Erythroblast (primary cell): Measurements from ENCODE around the gene SRGAP3.

Experiments used
- GATA1 ChIP-seq: IDR thresholded peaks from 2 replicates; pipeline ENCODE4 v1.6.1; 2011; ENCODE audit warnings: low read depth, mild to moderate bottlenecking, control low read depth, low read length, moderate library complexity
- POLR2A ChIP-seq: IDR thresholded peaks from 2 replicates; pipeline ENCODE4 v1.6.1; 2011; ENCODE audit warnings: mild to moderate bottlenecking, low read length

DNA sequence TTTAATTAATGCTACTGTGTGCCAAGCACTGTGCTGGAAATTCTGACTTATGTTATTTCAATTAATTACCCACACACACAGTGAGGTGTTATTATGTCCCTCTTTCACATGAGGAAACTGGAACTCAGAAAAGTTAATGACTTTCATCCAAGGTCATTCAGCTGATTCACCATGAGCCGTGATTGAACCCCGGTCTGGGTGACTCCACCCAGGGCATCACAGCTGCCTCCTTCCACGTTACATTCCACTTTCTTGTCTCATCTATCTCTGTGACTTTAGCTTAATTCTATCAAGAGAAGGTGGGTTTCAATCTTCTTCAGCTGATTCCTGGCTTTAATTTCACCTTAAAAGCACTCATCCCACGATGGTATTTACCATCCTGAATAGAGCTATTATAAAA lies 16.3 kb downstream of the SRGAP3 start:
- TF ChIP-seq POLR2A (no peak), GATA1 (no peak)
